NCI-H526 treated with DMSO at 0.1 percent for 48 hours (cell line): Measurements from ENCODE around the gene DNTT.

Experiments
- DNase-seq: peaks from one replicate; lab custom pipeline; 2025; lab: John Stamatoyannopoulos, UW

DNTT gene

DNA sequence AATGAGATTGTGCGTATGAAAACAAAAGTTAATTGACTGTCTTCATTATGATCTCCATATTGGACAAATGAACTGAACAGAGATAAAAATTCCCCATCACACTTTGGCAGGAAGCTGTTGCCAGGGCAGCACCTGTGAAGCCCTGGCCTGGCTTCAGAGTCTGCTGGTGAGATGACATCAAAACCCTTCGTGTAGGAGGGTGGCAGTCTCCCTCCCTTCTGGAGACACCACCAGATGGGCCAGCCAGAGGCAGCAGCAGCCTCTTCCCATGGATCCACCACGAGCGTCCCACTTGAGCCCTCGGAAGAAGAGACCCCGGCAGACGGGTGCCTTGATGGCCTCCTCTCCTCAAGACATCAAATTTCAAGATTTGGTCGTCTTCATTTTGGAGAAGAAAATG is at the start of gene DNTT:
Gene DNTT, plus strand, starts transcription at position 205 of the 400 bp plus-strand sequence. Its CDS starts 64 bp downstream, at position 269.
- DNase-seq: no peak

DNA sequence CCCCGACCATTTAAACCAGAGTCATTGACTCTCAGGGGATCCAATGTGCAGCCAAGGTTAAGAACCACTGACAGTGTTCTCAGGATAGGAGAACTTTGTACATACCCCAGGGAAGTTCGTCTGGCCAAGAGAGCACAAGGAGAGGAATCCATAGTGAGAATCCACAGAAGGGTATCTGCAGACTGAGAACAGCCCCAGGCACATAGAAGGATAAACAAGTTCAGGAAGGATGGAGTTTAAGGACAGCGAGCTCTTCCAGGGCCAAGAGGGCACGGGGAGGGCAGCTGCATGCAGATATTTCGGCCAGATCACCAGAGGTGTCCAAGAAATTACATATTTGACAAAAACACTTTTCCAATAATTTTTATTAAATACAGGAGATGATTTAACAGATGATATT is 49.3 kb upstream of the DNTT start:
- no peak for DNase-seq

DNA sequence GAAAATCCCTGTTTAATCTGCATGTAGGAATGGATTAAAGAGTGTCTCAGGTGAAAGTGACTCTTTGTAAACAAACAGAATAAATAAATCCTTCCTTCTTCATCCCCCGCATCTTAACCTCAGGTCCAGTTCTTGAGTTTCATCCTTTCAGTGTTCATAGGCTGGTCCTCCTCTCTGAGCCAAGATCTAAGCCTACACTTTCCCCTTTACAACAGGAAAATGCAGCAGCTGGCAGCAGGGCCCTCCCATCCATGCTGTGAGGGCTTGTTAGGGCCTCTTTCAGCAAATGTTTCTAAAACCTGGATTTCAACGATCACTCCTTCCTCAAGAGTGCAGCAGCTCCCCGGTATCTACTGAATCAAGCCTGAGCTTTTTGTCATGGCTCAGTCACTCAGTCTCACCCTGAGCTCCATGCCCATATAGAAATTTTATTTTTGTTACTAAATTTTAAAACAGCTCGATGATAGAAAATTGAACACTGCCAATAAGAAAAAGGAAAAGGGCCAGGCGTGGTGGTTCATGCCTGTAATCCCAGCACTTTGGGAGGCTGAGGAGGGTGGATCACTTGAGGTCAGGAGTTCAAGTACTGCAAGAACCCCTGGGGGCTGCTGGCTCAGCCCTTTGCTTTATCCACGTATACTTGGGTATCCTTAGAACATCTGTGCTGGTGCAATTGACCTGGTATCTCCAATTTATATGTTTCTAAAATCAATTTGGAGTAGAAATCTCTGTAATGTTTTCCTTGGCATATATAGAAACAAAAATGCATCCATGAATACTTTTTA is 48.5 kb upstream of the DNTT start:
- no peak for DNase-seq

DNA sequence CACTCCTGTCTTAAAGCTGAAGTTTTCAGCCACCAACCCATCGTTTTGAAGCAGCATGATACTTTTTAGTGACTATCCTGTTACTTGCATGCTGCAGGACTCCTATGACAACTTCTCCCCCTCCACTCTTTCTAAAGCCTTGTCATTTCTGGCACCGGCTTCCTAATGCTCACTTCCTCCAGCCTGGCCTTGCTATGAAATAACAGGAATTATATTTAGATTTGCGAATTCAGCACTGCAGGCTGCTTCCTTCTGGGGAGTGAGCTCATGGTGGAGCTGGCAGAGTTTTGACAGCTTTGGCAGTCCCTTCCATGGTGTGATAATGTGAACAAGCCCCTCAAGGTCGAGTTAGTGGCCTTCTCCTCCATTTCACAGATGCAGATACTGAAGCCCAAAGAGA is 46.3 kb upstream of the DNTT start:
- DNase-seq: no peak

DNA sequence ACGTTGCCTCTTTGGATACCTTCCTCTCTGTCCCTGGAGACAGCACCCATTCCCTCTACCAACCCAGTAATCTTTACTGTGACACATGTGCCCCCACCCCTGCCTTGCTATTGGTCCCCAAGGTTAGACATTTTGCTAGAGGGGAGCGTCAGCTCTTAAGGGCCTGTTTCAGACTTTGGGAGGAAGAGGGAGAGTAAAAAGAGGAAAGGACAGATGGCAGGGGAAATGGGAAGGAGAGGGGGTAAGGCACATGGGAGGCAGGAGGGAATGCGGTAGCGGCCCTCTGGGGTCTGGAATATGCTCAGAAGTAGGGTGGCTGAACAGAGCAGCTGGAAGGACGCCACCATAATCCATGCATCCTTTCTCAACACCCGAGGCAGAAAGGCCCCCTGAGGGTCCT is 45.1 kb upstream of the DNTT start:
- DNase-seq: no peak

DNA sequence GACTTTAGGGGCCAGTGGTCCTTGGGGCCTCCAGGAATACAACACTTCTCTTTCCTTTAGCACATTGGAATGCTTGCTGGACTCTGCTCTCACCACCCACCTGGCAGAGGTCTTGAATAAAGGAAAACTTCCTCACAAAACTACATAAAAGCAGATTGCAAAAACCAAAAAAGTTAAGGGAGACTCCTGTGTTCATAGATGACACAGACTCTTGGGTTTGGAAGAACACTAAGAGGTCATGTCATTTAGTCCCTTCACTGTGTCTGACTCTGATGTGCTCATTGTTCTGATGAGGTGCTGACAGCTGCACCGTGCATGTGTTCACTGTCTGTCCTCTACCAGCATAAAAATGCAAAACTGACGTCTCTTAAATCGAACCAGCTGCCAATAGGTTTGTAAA is 44.2 kb upstream of the DNTT start:
- no peak for DNase-seq

DNA sequence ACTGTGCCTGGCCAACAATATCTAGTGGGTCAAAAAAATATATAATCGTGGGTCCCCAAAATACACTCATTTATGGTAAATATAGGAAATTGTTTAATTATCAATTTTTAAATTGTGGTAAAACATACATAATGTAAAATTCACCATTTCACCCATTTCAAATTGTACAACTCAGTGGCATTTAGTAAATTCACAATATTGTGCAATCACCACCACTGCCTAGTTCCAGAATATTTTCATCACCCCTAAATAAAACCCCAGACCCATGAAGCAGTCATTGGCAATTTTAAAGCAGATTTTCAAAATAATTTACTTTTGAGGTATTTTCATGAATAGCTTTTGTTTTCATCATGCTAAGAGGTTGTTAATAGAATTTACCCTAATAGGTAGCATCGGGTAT is 43.1 kb upstream of the DNTT start:
- no peak for DNase-seq

DNA sequence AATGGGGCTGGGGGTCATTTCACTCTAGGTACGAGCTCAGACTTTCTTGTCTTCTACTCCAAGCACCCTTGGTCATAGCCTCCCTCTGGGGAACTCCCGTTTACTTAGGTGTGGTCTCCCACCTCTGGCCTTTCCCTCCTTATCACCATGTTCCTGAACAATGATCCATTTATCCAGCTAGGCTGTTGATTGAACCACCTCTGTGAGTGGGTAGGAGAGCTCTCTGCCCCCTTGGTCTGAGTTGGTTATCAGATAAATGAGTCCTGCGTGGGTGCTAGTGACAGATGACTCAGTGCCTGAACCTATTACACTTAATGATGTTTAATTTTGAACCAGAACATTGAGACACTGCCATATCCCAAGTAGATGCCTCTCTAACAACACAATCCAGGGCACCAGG is 42.3 kb upstream of the DNTT start:
- DNase-seq: no peak

DNA sequence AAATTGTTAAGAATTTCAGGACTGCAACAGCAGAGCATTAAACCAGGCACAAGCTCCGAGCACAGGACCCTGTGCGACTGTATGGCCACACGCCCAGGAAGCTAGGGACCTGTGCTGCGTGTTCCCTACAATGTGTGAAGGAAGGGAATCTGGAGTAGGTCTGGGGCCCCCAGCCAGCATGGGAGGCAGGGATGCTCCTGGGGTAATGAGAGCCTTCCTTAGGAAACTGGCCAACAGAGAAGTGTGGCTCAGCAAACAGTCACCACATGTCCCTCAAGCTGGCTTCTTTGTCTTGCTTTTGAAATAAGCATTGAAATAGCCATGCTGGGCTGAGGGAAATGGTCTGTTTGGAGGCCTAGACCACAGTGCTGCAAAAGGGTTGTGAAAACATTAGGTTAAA is 41.1 kb upstream of the DNTT start:
- DNase-seq: no peak

DNA sequence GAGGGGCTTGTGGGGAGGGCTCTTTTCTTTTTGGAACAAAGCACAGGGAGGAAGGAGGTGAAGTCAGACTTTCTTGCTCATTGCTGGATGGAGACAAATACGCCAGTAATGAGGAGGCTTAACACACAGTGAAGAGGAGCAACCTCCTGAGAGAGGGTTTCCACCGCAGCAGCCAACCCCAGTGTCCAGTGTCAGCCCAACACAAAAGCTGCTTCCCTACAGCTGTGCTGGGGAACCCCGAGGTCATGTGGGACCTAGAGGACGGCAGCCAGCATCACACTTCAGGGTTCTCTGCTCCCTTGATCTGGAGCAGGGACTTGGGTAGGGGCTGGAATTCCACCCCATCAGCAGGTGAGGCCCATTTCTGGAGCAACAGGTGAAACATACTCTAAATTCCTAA is 40.6 kb upstream of the DNTT start:
- no peak for DNase-seq

DNA sequence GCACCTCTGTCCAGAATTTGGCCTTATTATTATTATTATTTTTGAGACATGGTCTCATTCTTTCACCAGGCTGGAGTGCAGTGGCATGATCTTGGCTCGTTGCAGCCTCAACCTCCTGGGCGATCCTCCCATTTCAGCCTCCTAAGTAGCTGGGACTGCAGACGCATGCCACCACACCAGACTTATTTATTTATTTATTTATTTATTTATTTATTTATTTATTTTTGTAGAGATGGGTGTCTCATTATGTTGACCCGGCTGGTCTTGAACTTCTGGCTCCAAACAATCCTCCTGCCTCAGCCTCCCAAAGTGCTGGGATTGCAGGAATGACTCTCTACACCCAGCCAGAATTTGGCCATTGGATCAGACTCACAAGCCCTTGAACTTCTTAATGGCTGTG is 39.3 kb upstream of the DNTT start:
- no peak for DNase-seq

DNA sequence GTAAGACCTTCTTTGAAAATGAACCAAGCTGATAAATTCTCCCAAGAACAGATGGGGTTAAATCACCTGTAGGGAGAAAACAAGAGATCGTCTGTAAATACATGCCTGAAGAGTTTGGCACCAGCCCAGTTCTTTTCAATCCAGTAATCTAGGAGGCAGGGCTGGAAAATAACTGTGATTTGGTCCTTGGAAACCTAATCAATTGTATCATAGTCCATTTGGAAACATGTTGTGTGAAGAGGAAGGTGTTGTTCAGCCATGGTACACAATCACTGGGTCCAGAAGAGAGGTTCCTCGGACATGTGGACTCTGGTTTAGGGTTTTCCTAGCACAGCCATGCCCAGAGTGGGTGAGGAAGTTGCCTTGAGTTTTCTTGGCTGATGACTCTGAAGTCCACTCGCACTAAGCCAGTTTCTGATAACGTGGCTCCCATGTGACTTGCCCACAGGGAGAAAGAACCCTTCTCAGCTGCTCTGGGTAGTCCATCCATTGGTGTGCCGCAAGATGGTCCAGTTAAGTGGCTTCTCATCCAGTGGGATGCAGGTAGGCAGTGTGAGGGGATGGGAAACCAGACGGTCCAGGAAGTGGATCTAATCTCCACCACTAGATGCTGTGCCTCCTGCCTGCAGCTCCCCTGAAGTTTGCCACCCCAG is 38.0 kb upstream of the DNTT start:
- DNase-seq: no peak

DNA sequence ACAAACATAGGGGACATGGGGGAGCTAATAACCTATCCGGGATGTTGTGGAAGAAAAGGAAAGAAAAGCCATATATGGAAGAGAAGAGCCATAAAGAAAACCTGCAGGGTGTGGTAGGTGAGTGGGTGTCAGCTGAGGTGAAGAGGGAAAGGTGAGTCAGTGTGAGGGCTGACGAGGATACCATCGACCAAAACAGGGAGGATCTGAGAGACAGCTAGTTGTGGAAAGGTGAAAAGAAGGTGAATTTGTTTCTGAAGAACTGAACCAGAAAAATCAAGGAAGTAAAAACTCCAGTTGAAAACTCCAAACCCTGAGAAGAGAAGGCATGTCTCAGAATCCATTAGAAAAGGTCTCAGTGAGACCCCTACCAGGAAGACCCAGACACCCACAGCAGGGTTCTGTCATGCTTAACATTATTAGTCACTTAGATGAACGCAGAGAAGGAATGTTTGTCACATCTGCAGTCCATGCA is 37.0 kb upstream of the DNTT start:
- no peak for DNase-seq

DNA sequence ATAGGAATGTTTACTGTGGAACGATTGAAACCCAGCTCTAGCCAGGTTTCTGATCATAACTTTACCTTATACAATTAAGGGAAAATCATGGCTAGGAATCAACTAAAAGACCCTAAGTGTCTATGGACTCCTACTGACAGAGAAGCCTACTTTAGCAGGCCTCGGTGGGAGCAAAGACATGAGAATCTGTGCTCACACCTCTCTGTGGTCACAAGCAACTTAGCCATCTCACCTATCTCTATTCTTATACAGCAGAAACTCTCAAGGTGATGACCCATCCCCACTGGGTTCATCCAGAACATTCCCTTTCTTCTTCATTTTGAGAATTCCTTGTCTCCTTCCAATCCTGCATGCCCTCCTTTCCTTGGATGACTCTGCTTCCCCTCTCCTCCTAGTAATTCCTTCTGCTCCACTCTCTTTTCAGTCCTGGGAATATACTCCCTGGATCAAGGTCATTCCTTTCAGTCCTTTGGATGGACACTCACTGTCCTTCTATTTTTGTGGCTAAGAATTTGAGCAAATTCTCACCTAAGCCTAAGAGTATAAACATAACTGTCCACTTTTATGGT is 35.8 kb upstream of the DNTT start:
- DNase-seq: no peak

DNA sequence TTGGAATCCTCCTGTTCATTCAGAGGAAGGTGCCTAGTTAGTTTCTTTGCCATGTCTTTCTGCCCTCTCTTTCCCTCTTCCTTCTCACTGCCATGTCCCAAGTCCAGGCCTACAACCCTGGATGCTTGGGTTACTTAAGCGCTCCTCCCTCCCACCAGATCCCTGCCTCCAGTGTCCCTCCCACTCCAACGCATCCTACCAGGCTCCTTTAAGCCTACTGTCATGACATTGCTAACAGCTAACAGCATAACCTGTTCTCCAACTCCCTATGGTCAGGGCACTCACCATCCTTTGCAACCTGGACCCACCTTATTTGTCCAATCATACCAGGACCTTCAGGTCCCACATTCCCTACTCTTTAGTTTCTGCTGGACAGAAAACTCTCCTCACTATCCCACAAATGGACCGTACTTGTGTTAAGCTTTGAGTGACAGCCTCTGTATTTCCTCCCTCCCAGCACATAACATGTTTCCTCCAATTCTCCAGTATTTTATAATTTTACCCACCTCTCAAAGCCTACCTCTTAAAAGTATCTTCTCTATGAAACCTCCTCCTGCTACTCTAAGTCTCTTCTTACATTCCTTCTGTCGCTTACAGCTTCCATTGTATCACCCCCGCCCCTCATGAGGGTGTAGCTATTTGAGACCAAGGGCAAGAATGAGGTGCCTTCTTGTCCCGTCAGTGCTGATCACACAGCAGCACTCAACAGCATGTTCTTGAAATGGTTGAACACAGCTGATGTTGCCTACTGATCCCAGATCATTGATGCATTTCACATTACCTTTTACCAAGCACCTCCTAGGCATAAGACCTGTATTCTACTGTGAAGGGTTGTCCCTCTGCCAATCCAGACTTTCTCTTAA is 34.6 kb upstream of the DNTT start:
- DNase-seq: no peak

DNA sequence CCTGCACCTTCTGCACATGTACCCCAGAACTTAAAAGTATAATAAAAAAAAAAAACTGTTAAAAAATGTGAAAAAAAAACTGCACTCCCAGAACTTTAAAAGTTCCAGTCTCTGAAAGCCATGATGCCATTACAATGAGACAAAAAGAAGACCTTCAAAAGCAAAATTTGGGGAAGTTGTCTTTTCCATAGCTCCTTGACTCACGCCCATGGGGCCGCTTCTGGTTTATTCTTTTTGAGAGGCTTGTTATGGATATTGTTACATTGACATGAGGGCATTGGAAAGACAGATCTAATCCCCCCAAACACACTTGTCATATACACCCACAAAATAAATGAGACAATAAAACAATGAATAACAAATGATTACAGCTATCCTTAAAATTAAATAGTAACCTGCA is 33.7 kb upstream of the DNTT start:
- DNase-seq: no peak

DNA sequence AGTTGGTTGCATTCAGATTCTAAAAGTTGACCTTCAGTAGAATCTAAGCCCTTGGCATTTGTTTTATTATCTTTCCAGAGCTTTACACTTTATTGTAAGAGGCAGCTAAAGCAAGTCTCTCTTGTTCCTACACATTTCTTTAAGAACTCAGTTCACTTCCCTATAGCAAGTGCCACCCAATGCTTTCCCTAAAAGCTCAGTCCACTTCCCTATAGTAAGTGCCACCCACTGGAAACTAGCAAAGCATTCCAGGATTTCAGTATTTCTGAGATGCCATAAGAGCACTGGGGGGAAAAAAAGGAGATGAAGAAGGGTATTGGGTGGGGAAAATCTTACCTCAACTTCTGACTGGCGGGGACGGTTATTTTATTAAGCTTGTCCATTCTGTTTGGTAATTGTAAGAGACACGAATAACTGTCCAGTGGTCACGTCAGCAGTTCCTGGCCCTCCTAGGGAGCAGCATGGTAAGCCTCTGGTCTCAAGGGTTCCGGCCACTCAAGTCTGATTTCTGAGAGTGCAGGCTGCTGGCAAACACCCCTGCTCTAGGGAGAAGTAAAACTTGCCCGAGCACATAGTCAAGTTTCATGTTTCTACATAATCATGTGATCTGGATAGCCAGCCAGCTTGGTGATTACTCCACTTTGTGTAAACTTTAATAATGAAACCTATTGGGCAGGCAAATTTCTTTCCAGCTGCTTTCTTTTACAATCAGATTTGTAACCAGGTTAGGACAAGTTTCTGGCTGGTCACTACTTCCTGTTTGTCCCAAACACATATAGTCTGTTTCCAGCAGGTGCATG is 33.0 kb upstream of the DNTT start, which contains the start of gene BLNK:
Gene BLNK, minus strand, starts transcription at position 554 of the 800 bp plus-strand sequence. Its CDS starts 171 bp downstream, at position 383.
- DNase-seq: no peak

DNA sequence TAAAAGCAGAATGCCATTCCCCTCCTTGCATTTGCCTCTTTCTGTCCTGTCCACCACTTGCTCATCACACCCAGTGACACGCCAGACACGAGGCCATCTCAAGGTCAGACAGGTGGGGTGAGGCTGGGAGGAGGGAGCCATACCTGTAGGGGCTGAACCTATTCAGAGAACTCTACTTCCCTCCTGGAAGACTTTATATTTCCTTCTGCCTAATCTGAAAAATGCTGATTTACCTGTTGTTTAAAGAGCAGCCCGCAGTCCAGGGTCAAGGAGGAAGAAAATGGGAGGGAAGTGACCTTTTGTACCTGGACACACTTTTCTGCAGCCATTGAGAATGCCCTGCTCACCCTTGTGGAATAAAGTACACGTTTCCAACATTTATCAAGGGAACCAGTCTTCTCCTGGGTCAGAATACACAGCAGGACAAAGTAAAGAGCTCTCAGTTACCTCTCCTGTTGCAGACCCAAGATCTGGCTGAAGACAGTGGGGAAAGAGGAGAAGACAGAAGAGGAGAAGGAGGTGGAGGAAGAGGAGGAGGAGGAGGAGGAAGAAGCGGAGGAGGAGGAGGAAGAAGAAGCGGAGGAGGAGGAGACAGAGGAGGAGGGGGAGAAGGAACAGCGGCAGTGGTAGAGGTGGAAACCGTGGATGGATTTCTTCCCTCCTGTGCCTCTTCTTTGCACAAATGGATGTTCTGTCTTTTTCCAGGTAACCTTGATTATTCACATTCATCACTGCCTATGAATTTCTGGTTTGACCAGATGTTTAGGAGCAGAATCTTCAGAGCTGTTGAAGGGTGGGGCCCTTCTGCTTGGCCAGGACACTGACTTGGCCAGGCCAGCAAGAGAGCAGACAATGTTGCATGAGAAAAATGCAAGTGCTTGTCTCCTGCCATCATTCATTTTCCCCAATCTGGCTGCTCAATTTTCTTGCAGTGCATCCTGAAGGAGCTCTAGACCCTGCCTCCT is 31.6 kb upstream of the DNTT start:
- DNase-seq: no peak

DNA sequence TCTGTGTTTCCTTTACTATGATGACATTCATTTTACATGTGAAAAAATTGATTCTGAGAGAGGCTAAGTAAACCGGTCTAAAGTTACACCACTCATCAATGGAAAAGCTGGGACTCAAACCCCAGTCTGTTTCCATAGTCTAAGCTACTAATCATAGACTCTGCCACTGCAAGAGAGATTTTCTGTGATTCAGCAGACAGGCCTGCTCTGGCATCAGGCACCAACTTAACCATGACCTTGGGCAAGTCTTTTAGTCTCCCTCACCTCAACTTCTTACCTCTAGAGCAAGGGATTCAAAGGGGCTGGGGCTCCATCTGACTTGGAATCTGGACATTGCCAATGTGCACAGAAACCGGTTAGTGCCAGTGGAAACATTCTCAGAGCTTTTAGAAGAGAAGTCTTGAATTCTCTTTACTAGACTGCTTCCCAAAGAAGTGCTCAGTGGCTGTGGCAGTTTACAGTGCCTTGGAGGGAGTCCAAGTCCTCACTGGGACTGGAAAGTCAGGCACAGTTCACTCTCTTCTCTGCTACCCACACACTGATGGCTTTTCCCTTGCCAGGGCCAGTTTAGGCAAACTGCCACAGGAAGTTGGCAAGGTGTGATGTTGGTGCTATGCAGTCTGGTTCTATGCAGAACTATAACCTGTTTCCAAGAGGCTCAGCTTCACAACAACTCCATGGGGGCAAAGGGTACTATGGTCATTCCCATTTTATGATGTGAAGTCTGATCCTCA is 28.4 kb upstream of the DNTT start:
- DNase-seq: no peak

DNA sequence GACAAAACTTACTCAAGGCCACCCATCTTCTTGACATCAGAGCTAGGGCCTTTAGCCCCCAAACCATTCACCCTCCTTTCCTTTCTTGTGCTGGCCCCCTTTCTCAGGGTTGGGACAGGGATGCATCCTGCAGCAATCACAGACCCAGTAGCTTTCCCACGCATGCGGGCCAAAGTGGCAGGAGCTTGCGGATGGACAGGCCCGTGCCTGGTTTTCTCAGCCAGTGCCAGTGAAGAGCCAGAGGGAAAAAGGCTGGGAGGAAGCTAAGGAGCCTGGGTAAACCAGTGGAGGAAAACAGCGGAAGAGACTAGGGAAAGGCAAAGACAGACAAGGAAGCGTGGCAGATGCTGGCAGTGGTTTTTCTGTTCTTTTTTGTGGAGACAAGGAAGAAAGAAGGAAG is 27.8 kb upstream of the DNTT start:
- no peak for DNase-seq
